HG02588 (cell line): ENCODE data around the gene CDH1.
A peak's percentile ranks its signal among the peaks of the same experiment; 100 is the strongest.

Source experiments
- ATAC-seq: cut with Tn5 transposase; IDR thresholded peaks from one replicate; pipeline ENCODE4 v1.9.1; 2021; ENCODE audit warnings: mild to moderate bottlenecking, moderate library complexity; ENCODE audit not compliant: unreplicated experiment

CDH1 gene

GRCh38 chr16:68759062-68759461, 22.0 kb downstream of the CDH1 start:
- ATAC-seq: no peak

DNA sequence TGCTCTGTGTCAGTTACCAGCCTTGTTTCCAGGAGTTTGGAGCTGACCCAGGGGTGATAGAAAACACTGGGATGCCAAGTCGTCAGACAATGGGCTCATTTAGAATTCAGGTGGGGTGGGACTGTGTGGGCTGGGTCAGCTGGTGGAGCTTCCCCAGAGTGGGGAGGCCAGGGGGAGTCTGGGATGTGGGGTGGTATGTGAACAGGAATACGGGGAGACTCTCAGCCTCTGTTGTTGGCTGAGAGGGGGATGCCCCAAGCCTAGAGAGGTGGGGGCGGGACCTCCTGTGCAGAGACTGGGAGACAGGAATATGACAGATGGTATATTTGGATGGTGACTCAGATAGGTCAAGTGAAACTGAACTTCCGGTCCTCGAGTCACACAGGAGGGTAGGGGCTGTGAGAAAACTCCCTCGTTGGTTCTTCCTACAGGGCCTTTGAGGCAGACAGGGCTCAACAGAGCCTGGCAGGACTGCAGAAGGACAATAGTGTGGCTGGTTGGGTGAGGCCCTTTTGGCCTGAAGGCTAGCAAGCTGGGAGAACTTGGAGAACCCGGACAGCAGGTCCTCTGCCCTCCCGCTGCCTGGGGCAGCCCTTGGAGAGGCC, 23.7 kb downstream of the CDH1 start:
- peak; percentile 52 for ATAC-seq

DNA sequence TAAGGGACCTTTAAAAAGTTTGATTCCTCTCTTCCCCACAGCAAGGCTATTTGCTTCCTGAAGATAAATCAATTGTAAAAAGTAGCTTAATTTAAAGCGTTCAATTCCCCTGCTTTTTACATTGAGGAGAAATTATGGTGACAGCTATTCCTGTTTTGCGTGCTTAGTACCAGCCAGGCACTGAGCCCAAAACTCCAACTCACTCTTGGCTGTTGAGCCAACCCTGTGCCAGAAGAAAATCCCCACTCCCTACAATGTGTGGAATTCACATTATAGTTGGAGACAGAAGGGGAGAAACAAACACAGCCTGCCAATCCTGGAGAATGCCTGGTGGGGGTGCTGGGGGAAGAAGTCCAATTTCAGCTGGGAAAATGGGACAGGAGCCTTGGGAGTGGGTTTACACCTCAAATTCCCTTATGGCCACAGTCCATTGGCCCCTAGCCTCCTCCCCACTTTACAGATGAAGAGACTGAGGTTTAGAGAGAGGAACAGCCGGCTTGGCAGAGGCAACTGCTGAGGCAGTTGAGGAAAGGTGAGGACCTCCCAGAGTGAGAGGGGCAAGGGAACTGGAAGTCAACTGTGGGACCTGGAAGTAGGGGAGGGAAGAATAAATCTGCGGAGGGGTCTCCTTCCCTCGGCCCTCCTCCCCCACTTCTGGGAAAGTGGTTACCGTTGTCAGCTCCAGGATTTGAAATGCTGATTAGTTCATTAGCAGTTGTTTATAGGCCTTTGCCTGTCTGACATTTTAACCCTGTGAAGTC, 26.1 kb downstream of the CDH1 start:
- ATAC-seq: no peak

GRCh38 chr16:68764862-68765261, 27.8 kb downstream of the CDH1 start:
- ATAC-seq: no peak

GRCh38 chr16:68767581-68767980, 30.5 kb downstream of the CDH1 start:
- ATAC-seq: no peak

- ATAC-seq: no peak
Observed at GRCh38 chr16:68768175-68768574, 31.1 kb downstream of the CDH1 start.

DNA sequence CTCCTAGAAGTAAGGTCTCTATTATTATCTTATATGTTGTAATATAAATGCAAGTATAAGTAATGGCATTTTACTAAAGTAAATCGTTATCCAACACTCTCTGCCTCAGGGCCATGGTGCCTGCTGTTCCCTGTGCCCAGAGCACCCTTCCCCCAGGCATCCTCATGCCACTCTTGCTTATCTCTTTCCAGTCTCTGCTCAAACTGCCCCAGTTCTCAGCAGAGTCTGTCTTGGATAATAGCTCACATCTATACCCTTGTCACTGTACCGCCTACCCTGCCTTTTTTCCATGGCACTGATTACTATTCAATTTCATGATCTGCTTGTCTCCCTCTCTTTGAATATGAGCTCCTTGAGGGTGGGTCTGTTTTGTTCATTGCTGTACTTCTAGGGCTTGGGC, 31.7 kb downstream of the CDH1 start:
- no peak for ATAC-seq

- ATAC-seq: no peak
Observed at GRCh38 chr16:68770671-68771070, 33.6 kb downstream of the CDH1 start.

DNA sequence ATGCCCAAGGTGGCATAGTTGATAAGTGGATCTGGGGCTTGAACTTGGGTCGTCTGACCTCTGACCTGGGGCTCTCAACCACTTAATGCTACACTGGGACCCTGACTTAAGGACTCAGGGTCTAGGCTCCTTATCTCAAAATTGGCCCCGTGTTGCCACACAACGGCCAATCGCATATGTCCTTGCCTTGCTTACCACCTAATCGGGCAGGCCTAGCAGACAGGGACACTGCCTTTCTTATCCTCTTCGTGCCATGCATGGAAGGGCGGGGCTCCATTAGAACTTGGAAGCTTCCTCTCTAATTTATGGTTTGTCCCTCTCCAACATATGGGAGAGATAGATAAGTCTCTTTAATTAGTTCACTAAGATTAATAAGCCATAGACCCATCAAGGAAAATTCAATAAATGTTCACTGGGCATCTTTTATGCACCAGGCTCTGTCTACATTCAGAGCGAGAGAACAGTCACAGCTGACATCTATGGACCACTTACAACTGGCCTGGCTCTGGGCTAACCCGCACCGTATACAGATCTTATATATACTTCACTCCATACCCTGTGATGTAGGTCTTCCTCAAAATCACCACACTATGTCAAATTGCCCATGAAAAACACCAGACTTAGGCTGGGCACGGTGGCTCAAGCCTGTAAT, 35.1 kb downstream of the CDH1 start:
- no peak for ATAC-seq

- ATAC-seq: no peak
Observed at GRCh38 chr16:68772871-68773270, 35.8 kb downstream of the CDH1 start.

GRCh38 chr16:68774982-68775634, 38.0 kb downstream of the CDH1 start:
- no peak for ATAC-seq

DNA sequence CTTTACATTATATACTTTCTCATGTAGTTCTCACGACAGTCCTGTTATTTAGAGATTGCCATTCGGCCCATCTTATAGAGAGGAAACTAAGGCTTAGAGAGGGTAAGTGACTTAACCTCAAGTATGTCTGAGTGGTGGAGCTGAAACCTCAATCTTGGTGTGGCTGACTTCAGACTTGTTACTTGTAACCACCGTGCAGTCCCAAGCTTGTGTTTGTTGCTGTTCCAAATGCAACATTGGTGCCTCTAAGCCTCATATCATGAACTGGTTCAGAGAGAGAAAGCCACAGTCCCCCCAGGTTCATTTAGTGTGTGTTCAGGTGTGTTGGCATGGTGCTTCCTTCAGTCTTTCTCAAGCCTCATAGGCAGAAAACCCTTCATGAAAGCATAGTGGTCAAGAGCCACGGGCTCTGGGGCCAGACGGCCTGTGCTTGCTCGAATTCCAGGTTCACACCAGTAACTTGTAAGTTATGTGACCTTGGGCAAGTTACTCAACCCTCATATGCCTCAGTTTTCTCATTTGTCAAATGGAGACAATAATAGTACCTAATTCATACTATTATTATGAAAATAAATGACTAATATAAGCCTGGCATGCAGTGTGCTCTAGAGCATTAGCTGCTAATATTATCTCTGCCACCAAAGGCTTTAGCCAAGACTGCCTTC, 39.9 kb downstream of the CDH1 start:
- no peak for ATAC-seq

- ATAC-seq: no peak
Observed at GRCh38 chr16:68778551-68779231, 41.6 kb downstream of the CDH1 start.

DNA sequence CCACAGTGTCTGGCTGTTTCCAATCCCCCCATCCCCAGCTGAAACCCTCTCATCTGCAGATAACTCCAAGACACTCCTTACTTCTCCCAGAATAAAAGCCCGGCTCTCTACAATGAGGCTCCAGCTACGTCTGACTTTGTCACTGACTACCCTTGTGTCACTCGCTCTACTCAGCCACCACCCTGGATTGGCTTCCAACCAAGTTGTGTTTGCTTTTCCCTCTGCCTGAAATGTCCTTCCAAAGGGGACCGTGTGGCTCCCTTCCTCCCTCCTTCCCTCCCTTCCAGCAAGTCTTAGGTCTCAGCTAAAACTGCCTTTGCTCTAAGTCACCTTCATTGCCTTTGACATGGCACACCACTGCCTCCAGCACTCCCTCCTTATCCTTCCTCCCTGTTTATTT, 42.8 kb downstream of the CDH1 start:
- ATAC-seq: no peak

- no peak for ATAC-seq
Observed at GRCh38 chr16:68781784-68782183, 44.7 kb downstream of the CDH1 start.

DNA sequence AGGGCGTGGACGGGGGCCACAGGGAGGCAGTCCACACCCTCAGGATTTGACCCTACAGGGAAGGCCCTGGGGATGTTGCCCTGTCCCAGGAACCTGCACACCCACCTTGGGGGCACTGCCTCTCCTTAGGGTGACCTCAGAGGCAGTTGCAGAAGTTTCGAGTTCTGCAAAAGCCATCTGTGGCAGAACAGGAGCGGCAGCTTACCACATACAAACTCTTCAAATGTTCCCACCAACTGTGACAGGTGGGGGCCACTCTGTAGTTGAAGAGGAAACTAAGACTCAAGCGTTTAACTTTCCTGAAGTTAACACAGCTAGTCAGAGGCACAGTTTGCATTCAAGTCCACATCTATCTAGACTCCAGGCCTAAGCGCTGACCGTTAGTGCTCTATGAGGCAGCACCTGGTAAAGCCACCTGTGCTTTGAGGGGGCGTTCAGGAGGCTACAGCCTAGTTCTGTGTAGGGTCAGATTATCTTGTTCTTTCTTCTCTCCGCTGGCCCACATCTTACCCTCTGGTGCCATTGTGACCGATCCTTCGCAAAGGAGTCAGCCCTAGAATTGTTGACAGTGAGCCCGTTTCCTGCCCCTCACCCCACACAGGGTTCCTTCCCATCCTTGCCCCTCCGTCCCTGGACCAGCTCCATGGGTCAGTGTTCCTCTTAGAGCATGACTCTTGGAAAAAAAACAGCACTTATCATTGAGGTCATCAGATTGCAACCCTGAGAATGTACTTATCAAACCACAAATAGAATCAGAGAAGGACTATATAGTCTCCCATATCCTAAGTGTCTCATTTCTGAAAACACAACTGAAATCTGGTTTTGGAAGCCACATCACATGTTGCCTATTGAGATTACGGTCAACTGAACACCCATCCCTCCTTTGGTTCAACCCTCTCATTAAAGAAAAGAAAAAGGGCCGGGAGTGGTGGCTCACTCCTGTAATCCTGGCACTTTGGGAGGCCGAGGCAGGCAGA, 45.4 kb downstream of the CDH1 start:
- ATAC-seq: no peak

GRCh38 chr16:68784226-68784625, 47.1 kb downstream of the CDH1 start:
- ATAC-seq: no peak

DNA sequence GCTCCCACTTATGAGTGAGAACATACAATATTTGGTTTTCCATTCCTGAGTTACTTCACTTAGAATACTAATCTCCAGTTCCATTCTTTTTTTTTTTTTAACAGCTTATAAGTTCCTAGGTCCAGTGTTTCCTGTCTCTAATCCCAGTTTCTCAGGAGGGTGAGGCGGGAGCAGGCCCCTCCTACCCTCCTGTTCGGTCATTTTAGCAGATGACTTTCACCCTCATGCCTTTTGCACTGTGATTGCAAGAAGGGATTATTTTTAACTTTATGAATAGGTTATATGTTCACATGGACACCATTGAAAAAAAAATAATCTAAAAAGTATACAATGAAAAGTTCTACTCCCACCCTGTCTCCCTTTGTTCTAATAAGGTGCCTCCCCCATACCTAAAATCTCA, 47.6 kb downstream of the CDH1 start:
- no peak for ATAC-seq

GRCh38 chr16:68785715-68786114, 48.6 kb downstream of the CDH1 start:
- no peak for ATAC-seq
